B cell (primary cell): ENCODE results near the gene RBM19. TPM values are rescaled to one million over a fixed set of nuclear protein-coding genes. Genes with fewer than 3 reads are reported as not detected.

Experiments
- ATAC-seq: fragments of 200-7000 bp; cut with Tn5 transposase; one replicate; pipeline ENCODE4 v1.10.0; 2021; ENCODE audit warnings: low read depth, mild to moderate bottlenecking, moderate number of reproducible peaks, moderate library complexity
- CTCF ChIA-PET: fragments of 350-600 bp; sonication (Branson Sonifier 250); formaldehyde crosslinking; loops from one replicate; lab custom pipeline; 2021; ENCODE audit warnings: antibody characterized with exemption, inconsistent platforms; lab: Charles Lee
- POLR2A ChIA-PET: fragments of 350-600 bp; sonication (Branson Sonifier 250); formaldehyde crosslinking; loops from one replicate; lab custom pipeline; 2021; ENCODE audit warnings: antibody characterized with exemption; lab: Charles Lee
- DNase-seq: peaks from one replicate; pipeline ENCODE4 v3.0.0; 2013
- H2AFZ ChIP-seq: 2 replicates; pipeline ENCODE4 v1.6.1; 2012; ENCODE audit warnings: mild to moderate bottlenecking, low read depth, low read length; ENCODE audit not compliant: insufficient read depth, poor library complexity, severe bottlenecking
- H3K27ac ChIP-seq, 2 donors: 1 replicate in 1 of 2; 2 replicates in 1 of 2; pipeline ENCODE4 v1.5.1; 2012 to 2013; ENCODE audit warnings: low read length in 2 of 2, mild to moderate bottlenecking in 2 of 2, moderate library complexity in 1 of 2
- H3K27me3 ChIP-seq, 4 experiments: fragments of 200-600 bp in 1 of 4; sonication (generic) in 1 of 4; replicated peaks in 1 of 4; 1 replicate in 2 of 4; 2 replicates in 2 of 4; pipeline versions ENCODE4 v1.6.1 to v1.7.0; 2013 to 2016; ENCODE audit warnings: low read length in 3 of 4, mild to moderate bottlenecking in 2 of 4, mixed read lengths in 1 of 4, moderate library complexity in 1 of 4; ENCODE audit not compliant: insufficient read depth in 4 of 4, control insufficient read depth in 3 of 4; ENCODE audit errors: control extremely low read depth in 1 of 4
- H3K36me3 ChIP-seq, 2 experiments: replicated peaks in 1 of 2; 1 replicate in 1 of 2; 2 replicates in 1 of 2; pipeline versions ENCODE4 v1.6.1 to v1.7.1; 2013; ENCODE audit warnings: low read length in 1 of 2; ENCODE audit not compliant: insufficient read depth in 2 of 2, control insufficient read depth in 1 of 2; ENCODE audit errors: control extremely low read depth in 1 of 2, extremely low read depth in 1 of 2
- H3K4me1 ChIP-seq, 2 donors: fragments of 200-600 bp in 1 of 2; sonication (generic) in 1 of 2; 1 replicate in 1 of 2; 2 replicates in 1 of 2; pipeline versions ENCODE4 v1.5.1 to v1.6.1; 2013 to 2017; ENCODE audit warnings: low read length in 2 of 2; ENCODE audit not compliant: control insufficient read depth in 2 of 2, insufficient read depth in 2 of 2
- H3K4me2 ChIP-seq: replicated peaks from 2 replicates; pipeline ENCODE3; 2012; ENCODE audit warnings: mild to moderate bottlenecking, low read depth, low read length; ENCODE audit not compliant: poor library complexity, severe bottlenecking
- H3K4me3 ChIP-seq, 5 experiments: fragments of 200-600 bp in 1 of 5; sonication (generic) in 1 of 5; 1 replicate in 3 of 5; 2 replicates in 2 of 5; pipeline versions ENCODE4 v1.5.1 to v1.7.0; 2011 to 2016; ENCODE audit warnings: low read length in 4 of 5, mild to moderate bottlenecking in 4 of 5, low read depth in 2 of 5, control low read depth in 1 of 5, moderate library complexity in 1 of 5; ENCODE audit not compliant: insufficient read depth in 1 of 5; ENCODE audit errors: control extremely low read depth in 1 of 5, extremely low read depth in 1 of 5
- H3K79me2 ChIP-seq: fragments of 200-600 bp; sonication (generic); one replicate; pipeline ENCODE4 v1.6.0; 2016; ENCODE audit warnings: low read length; ENCODE audit not compliant: control insufficient read depth, insufficient read depth
- H3K9ac ChIP-seq: fragments of 200-600 bp; sonication (generic); 2 replicates; pipeline ENCODE4 v1.6.1; 2017; ENCODE audit warnings: mild to moderate bottlenecking, low read length, moderate library complexity
- H3K9me3 ChIP-seq, 3 donors: one replicate each; pipeline versions ENCODE4 v1.6.1 to v1.7.1; 2013; ENCODE audit warnings: low read length in 2 of 3; ENCODE audit not compliant: control insufficient read depth in 2 of 3, insufficient read depth in 1 of 3; ENCODE audit errors: control extremely low read depth in 1 of 3
- H4K20me1 ChIP-seq: 2 replicates; pipeline ENCODE4 v1.6.0; 2012; ENCODE audit warnings: mild to moderate bottlenecking, low read length; ENCODE audit not compliant: insufficient read depth, control insufficient read depth, poor library complexity, severe bottlenecking
- H3K27ac Mint-ChIP-seq: one replicate; pipeline ENCODE4 v1.8.0; 2021; ENCODE audit warnings: mixed read lengths
- H3K27me3 Mint-ChIP-seq: one replicate; pipeline ENCODE4 v1.8.0; 2021; ENCODE audit warnings: mixed read lengths
- H3K4me1 Mint-ChIP-seq: one replicate; pipeline ENCODE4 v1.8.0; 2021; ENCODE audit warnings: mixed read lengths
- H3K4me3 Mint-ChIP-seq: one replicate; pipeline ENCODE4 v1.8.0; 2021; ENCODE audit warnings: mixed read lengths
- H3K9me3 Mint-ChIP-seq: one replicate; pipeline ENCODE4 v1.8.0; 2022; ENCODE audit warnings: mixed read lengths; ENCODE audit not compliant: insufficient read depth
- EZH2 ChIP-seq: IDR thresholded peaks from 2 replicates; pipeline ENCODE4 v1.6.1; 2012; ENCODE audit warnings: borderline replicate concordance, low read depth, mild to moderate bottlenecking, moderate library complexity, low read length; ENCODE audit not compliant: insufficient read depth, poor library complexity, severe bottlenecking
- WGBS: methylation state at CpG from one replicate; pipeline ENCODE4 v1.1.5; 2013; ENCODE audit warnings: missing lambda C conversion rate; ENCODE audit not compliant: insufficient coverage; 5-methylcytosine and 5-hydroxymethylcytosine counted together
- intact Hi-C: fragments of 100-400 bp; cut with micrococcal nuclease; formaldehyde crosslinking; loops from one replicate; pipeline ENCODE4 v1.10.0; 2022
- polyA plus RNA-seq: library from polyadenylated mRNA; depleted of rRNA; stranded (reverse); fragments of >200 nt; gene quantifications from 2 replicates; pipeline ENCODE4 v1.2.3, GENCODE V29; 2012
- total RNA-seq, 2 donors: library from RNA; stranded (reverse); fragments of 120-200 nt in 1 of 2; gene quantifications; 1 replicate in 1 of 2; 2 replicates in 1 of 2; pipeline versions ENCODE4 v1.2.3 to v1.2.4, GENCODE V29; 2013 to 2022
- TF ChIP-seq, protein P1 (sequence below): fragments of 200-600 bp; IDR thresholded peaks from one replicate; pipeline ENCODE4 v1.8.0; 2022; ENCODE audit warnings: antibody characterized with exemption, mild to moderate bottlenecking

Gene RBM19
- total and polyA plus RNA-seq, 2 donors (not counting 1 experiment from before 2014, with no cell fraction given): 43.1 to 90.0 TPM

DNA sequence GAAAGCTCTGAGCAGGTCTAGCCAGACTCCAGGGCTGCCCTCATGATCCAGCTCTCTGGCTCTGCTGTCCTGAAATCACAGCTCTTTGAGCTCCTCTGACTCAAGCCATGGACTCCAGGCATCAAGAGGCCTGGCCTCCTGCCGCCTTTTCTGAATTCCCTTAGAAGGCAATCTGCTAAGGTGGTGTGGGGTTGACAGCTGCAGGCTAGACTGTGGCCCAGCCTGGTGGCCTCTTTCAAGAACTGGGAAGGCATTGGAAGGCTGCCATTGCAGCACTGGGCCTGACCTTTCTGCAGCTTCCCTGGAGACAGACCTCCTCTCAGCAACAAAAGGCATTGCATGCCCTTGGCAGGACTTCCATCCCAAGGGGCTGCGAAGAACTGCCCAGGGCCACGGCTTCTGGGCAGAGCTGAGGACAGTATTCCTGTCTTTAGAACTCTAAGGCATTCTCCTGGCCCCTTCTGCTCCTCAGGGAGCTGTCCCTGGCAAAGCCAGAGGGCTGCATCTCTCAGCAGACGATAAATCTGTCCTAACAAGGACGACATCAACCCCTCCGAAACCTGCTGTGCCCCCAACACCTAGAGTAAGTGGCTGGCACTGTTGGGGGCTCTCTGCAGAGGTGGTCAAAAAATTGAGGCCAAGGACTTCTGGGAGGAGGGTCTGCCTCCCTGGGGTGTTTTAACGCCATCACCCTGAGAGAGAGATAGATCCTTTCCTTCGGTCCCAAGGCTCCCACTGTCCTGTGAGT is 115.6 kb downstream of the RBM19 start:
- Mint-ChIP-seq H3K4me3 (no peak overlapping the region), H3K27me3 (no peaks in the 10 kb centered on the region), H3K4me1 (no peaks in the 10 kb centered on the region), H3K9me3 (no peaks in the 10 kb centered on the region), H3K27ac (no peak overlapping the region)
- H3K4me1 ChIP-seq: no peaks in the 10 kb centered on the region
- intact Hi-C loops: no loop called here
- H2AFZ ChIP-seq: no peak overlapping the region
- 95% methylated on average over 6 of the region's 8 CpGs for WGBS
- no peak overlapping the region for H3K27ac ChIP-seq
- H3K9me3 ChIP-seq: no peaks in the 10 kb centered on the region
- H3K4me2 ChIP-seq: no peak overlapping the region
- H4K20me1 ChIP-seq: no peaks in the 10 kb centered on the region
- ATAC-seq: no peak
- no peak overlapping the region for H3K9ac ChIP-seq
- no peak overlapping the region for H3K4me3 ChIP-seq
- H3K79me2 ChIP-seq: no peaks in the 10 kb centered on the region
- H3K36me3 ChIP-seq: peaks cover 2 to 37% of the 10 kb centered on the region in 2 experiments
- ChIA-PET CTCF (no interaction called here), POLR2A (no interaction called here)
- TF ChIP-seq, protein P1, sequence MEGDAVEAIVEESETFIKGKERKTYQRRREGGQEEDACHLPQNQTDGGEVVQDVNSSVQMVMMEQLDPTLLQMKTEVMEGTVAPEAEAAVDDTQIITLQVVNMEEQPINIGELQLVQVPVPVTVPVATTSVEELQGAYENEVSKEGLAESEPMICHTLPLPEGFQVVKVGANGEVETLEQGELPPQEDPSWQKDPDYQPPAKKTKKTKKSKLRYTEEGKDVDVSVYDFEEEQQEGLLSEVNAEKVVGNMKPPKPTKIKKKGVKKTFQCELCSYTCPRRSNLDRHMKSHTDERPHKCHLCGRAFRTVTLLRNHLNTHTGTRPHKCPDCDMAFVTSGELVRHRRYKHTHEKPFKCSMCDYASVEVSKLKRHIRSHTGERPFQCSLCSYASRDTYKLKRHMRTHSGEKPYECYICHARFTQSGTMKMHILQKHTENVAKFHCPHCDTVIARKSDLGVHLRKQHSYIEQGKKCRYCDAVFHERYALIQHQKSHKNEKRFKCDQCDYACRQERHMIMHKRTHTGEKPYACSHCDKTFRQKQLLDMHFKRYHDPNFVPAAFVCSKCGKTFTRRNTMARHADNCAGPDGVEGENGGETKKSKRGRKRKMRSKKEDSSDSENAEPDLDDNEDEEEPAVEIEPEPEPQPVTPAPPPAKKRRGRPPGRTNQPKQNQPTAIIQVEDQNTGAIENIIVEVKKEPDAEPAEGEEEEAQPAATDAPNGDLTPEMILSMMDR: no peak
- TF ChIP-seq EZH2: no peak
- DNase-seq: no peak
- H3K27me3 ChIP-seq: no peaks in the 10 kb centered on the region

DNA sequence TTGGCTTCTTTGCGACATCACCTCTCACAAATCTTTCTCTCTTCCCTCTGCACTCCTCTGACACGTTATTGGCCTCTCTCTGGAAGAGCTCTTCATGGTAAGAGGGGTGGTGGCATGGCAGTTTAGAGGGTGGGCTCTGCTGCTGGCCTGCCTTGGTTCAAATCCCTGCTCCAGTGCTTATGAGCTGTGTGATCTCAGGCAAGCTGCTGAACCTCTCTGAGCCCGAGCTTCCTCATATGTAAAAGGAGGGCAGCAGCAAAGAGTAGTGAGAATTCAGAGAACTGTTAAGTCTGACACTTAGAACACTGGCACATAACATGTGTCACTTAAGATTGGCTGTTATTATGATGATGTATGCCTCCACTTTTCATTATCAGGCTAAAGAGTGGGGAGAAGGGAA is 118.3 kb downstream of the RBM19 start:
- no peak for TF ChIP-seq EZH2
- TF ChIP-seq, protein P1: no peak
- Histone ChIP-seq H3K9me3 (no peaks in the 10 kb centered on the region), H2AFZ (no peak overlapping the region), H3K9ac (no peak overlapping the region), H3K27me3 (no peaks in the 10 kb centered on the region), H3K4me1 (no peaks in the 10 kb centered on the region), H3K4me2 (no peak overlapping the region), H4K20me1 (no peaks in the 10 kb centered on the region), H3K27ac (no peak overlapping the region), H3K36me3 (peaks cover 6 to 45% of the 10 kb centered on the region in 2 experiments), H3K79me2 (no peaks in the 10 kb centered on the region), H3K4me3 (no peak overlapping the region)
- CTCF ChIA-PET: interaction anchor here (1.4 kb wide), 1 partner anchor 133 kb away, joined by 3 read pairs; no protein-coding TSS in a partner anchor
- Mint-ChIP-seq H3K27ac (peak overlapping the region; percentile 20), H3K4me3 (no peak overlapping the region), H3K4me1 (no peaks in the 10 kb centered on the region), H3K9me3 (no peaks in the 10 kb centered on the region), H3K27me3 (no peaks in the 10 kb centered on the region)
- intact Hi-C loops: no loop called here
- POLR2A ChIA-PET: no interaction called here
- ATAC-seq (no peak), DNase-seq (no peak)
- 100% methylated on average over 1 of the region's 3 CpGs for WGBS
